Activated CD4-positive, alpha-beta T cell treated with anti-CD3 and anti-CD28 coated beads, Interleukin-2, amount 10 ng/mL, durations not matched to agents 7 days and 5 days (primary cell): Measurements from ENCODE around the gene HNRNPCL1. TPM values are rescaled to one million over a fixed set of nuclear protein-coding genes. Genes with fewer than 3 reads are reported as not detected.

Source experiments
- CTCF ChIA-PET: fragments of 350-600 bp; sonication (Branson Sonifier 250); formaldehyde crosslinking; loops from one replicate; lab custom pipeline; 2021; ENCODE audit warnings: antibody characterized with exemption; lab: Charles Lee
- POLR2A ChIA-PET: fragments of 350-600 bp; sonication (Branson Sonifier 250); formaldehyde crosslinking; loops from one replicate; lab custom pipeline; 2021; ENCODE audit warnings: antibody characterized with exemption; lab: Charles Lee
- DNase-seq: peaks from one replicate; pipeline ENCODE4 v3.0.0-alpha.2; 2020
- H3K27ac Mint-ChIP-seq: one replicate; pipeline ENCODE4 v1.8.0; 2021; ENCODE audit warnings: mild to moderate bottlenecking, moderate library complexity, mixed read lengths
- H3K27me3 Mint-ChIP-seq: one replicate; pipeline ENCODE4 v1.8.0; 2021; ENCODE audit warnings: mixed read lengths
- H3K36me3 Mint-ChIP-seq: one replicate; pipeline ENCODE4 v1.8.0; 2021; ENCODE audit warnings: low read depth, mixed read lengths
- H3K4me1 Mint-ChIP-seq: one replicate; pipeline ENCODE4 v1.8.0; 2021; ENCODE audit warnings: mixed read lengths
- H3K4me3 Mint-ChIP-seq: one replicate; pipeline ENCODE4 v1.8.0; 2021; ENCODE audit warnings: mild to moderate bottlenecking, moderate library complexity, mixed read lengths
- H3K9me3 Mint-ChIP-seq: one replicate; pipeline ENCODE4 v1.8.0; 2021; ENCODE audit warnings: mixed read lengths
- total RNA-seq, 2 experiments: library from RNA; stranded (reverse); gene quantifications; one replicate each; pipeline ENCODE4 v1.2.3, GENCODE V29; 2021

The HNRNPCL1 gene
- total RNA-seq, 2 experiments from 2014 or later = not detected

- Mint-ChIP-seq H3K4me1 (no peaks in the 10 kb centered on the region), H3K9me3 (peaks cover 3% of the 10 kb centered on the region), H3K36me3 (no peaks in the 10 kb centered on the region), H3K4me3 (no peak overlapping the region), H3K27me3 (peaks cover 11% of the 10 kb centered on the region), H3K27ac (no peak overlapping the region)
- CTCF ChIA-PET = no interaction called here
- POLR2A ChIA-PET = no interaction called here
- DNase-seq = no peak
Observed at GRCh38 chr1:12799730-12800129, 48.8 kb downstream of the HNRNPCL1 start.

DNA sequence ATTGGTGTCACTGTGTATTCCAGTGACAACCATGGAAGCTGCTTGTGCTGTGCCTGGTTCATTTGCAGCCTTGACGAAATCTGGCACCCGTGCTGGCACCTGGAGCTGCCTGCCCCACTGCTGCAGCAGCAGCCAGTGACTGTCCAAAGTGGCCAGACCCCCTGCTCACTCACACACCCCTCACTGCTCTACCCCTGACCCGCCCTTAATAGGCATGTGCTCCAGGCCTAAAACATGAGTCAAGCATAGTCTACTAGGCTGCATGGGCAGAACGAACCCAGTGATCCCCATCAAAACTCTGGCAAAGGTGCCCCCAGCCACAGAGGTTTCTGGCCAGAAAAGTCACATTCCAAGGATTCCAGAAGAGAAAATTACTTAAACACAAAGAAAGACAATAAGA lies 49.6 kb downstream of the HNRNPCL1 start:
- Mint-ChIP-seq H3K36me3 (no peaks in the 10 kb centered on the region), H3K9me3 (peaks cover 2% of the 10 kb centered on the region)

More for the DNA sequence above, 49.6 kb downstream of the HNRNPCL1 start:
- Mint-ChIP-seq H3K4me1 (no peaks in the 10 kb centered on the region), H3K27ac (no peak overlapping the region), H3K27me3 (peaks cover 10% of the 10 kb centered on the region), H3K4me3 (no peak overlapping the region)
- ChIA-PET CTCF (no interaction called here), POLR2A (no interaction called here)
- DNase-seq = no peak

Other genes with a start within 250 kb of the HNRNPCL1 start
- gene DHRS3, start 230.5 kb downstream of the HNRNPCL1 start, total RNA-seq = 10 to 100 TPM; 30.3 to 31.2 TPM
- not detected for gene AADACL4, start 204.6 kb downstream of the HNRNPCL1 start, total RNA-seq
- not detected for gene AADACL3, start 132.6 kb downstream of the HNRNPCL1 start, total RNA-seq
- not detected for gene CFAP107, start 102.5 kb downstream of the HNRNPCL1 start, total RNA-seq
- not detected for gene PRAMEF12, start 75.0 kb downstream of the HNRNPCL1 start, total RNA-seq
- gene PRAMEF1, start 57.3 kb downstream of the HNRNPCL1 start, total RNA-seq = not detected
- gene PRAMEF11, start 17.3 kb downstream of the HNRNPCL1 start, total RNA-seq = not detected
- gene PRAMEF2, start 8.4 kb upstream of the HNRNPCL1 start, total RNA-seq = not detected
- gene PRAMEF4, start 37.5 kb upstream of the HNRNPCL1 start, total RNA-seq = not detected
- not detected for gene PRAMEF10, start 49.5 kb upstream of the HNRNPCL1 start, total RNA-seq
- not detected for gene PRAMEF7, start 67.9 kb upstream of the HNRNPCL1 start, total RNA-seq
- gene PRAMEF6, start 98.9 kb upstream of the HNRNPCL1 start, total RNA-seq = not detected
- not detected for gene PRAMEF27, start 207.9 kb upstream of the HNRNPCL1 start, total RNA-seq
- not detected for gene HNRNPCL3, start 212.0 kb upstream of the HNRNPCL1 start, total RNA-seq
- not detected for gene PRAMEF25, start 222.1 kb upstream of the HNRNPCL1 start, total RNA-seq